Measurements from ENCODE around the gene GLRB.
"Not testable (repeated sequence)": the region's sequence is repeated elsewhere in the genome, so short reads cannot be mapped to it uniquely, and the experiment has no call there.

Gene GLRB

GRCh38 chr4:157141976-157142375 lies 66.0 kb downstream of the GLRB start:
- no peak for DNase-seq

DNA sequence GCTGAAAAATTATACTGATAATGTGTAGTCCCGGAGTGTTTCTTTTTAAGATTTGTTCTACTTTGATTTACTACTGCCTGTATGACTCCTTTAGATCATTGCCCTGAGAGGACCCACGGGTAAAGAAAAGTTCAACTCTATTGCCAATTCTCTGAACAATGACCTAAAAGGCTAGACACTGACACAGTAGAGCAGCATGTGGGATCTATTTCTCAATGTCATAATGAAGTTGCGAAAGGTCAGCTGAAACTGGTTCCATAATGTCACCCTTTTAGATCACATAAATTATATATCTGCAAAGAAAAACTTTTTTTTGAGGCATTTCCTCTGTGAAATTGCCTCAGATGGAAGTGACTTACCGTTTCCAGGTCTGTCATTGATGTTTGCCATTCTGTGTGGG lies 67.4 kb downstream of the GLRB start:
- no peak for DNase-seq

GRCh38 chr4:157151711-157152110 lies 75.8 kb downstream of the GLRB start:
- no peak for DNase-seq

DNA sequence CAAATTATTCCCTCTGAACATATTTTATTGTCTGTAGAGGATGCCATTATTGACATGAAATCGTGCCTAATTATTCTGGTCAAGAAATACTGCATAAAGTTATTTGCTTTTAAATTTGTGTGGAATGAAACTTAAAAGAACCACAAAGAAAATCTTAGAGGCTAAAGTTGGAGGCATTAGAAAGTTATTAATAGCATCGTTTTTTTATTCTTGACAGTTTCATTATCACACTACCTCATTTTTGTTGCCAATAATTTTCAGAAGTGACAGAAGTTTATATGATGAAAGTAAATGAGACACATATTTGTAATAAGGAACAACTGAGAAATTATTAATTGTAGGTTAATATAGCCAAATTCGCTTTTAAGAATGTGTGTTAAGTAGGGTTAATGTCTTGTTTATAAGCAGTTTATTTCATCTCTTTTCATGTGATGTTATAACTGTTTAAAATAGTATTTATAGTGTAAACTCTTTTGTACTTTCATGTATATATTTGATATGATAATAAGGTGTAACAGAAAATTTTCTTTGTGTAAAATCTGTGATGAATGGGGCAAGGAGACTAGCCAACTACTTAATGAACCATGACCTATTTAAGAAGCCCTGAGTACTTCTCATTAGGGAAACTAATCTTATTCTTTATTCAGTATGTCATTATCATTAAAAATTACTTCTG lies 90.1 kb downstream of the GLRB start:
- no peak for DNase-seq

GRCh38 chr4:157170321-157170720 lies 94.4 kb downstream of the GLRB start:
- no peak for DNase-seq

GRCh38 chr4:157172011-157172410 lies 96.1 kb downstream of the GLRB start:
- DNase-seq: no peak

DNA sequence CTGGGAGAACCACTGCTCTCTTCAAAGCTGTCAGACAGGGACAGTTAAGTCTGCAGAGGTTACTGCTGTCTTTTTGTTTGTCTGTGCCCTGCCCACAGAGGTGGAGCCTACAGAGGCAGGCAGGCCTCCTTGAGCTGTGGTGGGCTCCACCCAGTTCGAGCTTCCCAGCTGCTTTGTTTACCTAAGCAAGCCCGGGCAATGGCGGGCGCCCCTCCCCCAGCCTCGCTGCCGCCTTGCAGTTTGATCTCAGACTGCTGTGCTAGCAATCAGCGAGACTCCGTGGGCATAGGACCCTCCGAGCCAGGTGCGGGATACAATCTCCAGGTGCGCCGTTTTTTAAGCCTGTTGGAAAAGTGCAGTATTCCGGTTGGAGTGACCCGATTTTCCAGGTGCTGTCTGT lies 104.3 kb downstream of the GLRB start:
- not testable (repeated sequence) for DNase-seq

- DNase-seq: no peak
Measured at GRCh38 chr4:157184300-157184699, 108.3 kb downstream of the GLRB start.

DNA sequence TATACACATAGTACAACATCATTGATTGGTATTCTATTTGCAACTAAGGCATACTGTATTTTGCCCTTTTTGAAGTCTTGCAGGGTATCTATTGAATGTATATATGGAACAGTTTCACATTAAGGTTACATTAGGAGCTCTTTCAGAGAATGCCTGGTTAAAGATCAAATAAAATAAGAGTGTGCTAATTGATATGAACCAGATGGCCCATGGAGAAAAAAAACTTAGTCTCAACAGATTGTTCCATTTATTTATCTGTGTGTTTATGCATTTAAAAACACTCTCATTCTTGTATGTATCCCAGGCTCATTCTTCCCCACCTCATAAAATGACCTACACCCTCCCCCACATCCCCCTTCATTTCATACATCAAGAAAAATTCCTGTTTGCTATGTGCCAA lies 109.4 kb downstream of the GLRB start:
- DNase-seq: no peak

GRCh38 chr4:157195374-157195773 lies 119.4 kb downstream of the GLRB start:
- no peak for DNase-seq

GRCh38 chr4:157196046-157196445 lies 120.1 kb downstream of the GLRB start:
- DNase-seq: no peak

GRCh38 chr4:157204634-157205244 lies 128.8 kb downstream of the GLRB start:
- DNase-seq: no peak

DNA sequence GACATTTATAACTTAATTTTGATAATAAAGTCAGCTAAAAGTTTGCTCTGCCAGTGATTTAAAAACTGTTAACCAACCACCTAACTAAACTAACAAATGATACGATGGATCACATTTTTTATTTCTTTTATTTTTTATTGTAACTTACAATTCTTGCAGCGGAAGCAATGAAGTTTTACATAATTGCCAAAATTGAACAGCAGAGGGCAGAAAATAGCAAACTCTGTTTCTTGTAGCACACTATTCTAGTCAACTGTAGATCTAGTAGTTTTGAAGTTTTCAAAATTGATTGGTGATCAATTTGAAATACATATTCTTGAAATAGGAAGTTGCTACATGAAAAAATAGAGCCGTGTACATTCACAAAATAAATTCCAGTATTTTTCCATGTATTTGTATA lies 141.8 kb downstream of the GLRB start:
- DNase-seq: no peak

- DNase-seq: no peak
Measured at GRCh38 chr4:157219711-157220370, 143.9 kb downstream of the GLRB start.

GRCh38 chr4:157220371-157220881 lies 144.5 kb downstream of the GLRB start, which contains the start of gene GRIA2:
TSS of gene GRIA2 (plus strand) at chr4:157220728. CDS start at chr4:157221043, 315 bp downstream.
- DNase-seq: peak; percentile 27

GRCh38 chr4:157221426-157221894 lies 145.5 kb downstream of the GLRB start:
- DNase-seq: no peak

Measured in NCI-H524 treated with DMSO at 0.1 percent for 48 hours (cell line).